HuH-7.5 (cell line): ENCODE data around the gene FAM53A.
"Not testable (repeated sequence)": the region's sequence is repeated elsewhere in the genome, so short reads cannot be mapped to it uniquely, and the experiment has no call there.

ENCODE experiments used
- DNase-seq: peaks from one replicate; pipeline ENCODE4 v3.0.0; 2011; ENCODE audit warnings: low spot score

The FAM53A gene

DNA sequence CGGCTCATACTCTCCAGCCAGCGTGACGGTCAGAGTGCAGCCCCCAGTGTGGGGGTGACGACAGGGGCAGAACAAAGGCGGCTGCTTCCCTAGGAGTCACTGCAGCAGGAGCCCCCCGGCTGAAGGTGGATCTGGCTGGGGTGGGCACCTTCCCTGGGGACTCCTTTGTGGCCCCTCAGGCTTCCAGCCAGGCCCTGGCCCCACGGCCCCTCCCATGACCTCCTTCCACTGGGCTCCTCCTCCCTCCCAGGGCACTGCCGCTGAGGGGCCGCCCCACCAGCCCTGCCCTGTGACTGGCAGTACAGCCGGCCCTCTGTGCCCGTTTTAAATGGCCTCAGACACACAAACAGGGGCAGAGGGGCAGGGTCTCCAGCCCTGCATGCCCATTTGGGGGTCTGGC, 61.9 kb downstream of the FAM53A start:
- no peak for DNase-seq

DNA sequence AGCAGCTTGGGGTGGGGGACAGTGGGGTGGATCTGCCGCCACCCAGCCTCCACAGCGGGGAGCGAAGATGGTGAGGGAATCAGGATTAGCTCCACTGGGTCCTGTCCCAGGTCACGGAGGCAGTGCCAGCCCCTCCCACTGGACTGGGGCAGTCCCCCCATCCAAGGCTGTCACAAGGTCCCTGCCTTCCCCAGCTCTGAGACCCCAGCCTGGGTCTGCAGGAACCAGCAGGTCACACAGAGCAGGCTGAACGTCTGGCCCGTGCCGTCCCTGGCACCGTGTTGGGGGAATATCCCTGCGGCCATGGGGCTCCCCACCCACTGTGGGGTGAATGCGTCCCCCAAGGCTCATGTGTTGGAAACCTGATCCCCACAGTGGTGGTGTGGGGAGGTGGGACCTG, 62.6 kb downstream of the FAM53A start:
- no peak for DNase-seq

DNA sequence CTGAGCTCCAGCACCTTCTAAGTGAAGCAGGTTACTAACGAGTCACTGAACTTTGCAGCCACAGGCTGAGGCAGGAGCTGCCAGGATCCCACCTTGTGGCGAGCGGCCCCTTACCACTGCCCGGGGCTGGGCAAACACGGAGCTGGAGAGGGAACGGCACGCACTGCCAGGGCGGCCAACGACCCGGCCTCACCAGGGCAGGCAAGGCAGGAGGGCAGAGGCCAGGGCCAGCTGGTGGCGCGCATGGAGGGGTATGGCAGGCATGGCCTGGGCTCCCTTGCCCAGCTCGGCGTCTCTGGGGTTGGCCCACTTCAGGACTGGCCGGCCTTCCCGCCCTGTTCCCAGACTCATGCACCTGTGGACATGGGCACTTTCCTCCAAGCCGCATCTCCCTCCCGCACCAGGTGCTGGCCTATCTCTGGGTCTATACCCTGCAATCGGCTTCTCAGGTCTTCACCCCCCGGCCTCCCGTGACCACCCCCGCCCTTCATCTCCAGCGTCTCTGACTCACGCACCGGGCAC, 64.9 kb downstream of the FAM53A start:
- DNase-seq, result no peak

DNA sequence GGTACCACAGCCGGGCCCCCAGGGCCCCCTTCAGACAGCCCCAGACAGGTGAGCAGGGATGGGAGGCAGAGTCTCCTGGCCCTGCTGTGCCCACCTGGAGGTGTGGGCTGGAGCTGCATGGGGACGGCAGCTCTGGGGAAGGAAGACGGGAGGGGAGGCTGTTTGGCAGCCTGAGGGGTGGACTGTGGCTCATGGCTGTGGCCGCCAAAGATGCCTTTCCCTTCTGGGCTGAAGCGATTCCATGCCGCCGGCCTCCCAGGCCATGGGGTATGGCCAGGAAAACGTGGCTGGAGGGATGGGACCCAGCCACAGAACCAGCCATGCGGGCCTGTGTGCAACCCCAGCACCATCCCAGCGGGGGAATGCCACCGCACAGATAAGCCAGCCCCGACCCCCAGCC, 65.7 kb downstream of the FAM53A start:
- DNase-seq, result no peak

DNA sequence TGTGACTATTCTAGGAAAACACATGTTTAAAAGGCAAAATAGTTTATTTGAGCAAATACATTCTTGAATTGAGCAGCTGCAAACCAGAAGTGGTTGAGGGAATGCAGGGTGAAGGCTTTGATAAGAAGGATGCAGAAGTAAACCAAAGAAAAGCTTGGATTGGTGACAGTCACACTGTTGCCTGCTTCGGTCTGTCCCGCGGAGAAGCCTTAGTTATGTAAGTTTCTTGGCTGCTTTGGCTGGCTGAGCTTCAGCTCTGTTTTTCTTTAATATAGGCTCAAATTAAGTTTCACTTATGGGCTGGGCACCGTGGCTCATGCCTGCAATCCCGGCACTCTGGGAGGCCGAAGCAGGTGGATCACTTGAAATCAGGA, 67.6 kb downstream of the FAM53A start:
- DNase-seq, result no peak

DNA sequence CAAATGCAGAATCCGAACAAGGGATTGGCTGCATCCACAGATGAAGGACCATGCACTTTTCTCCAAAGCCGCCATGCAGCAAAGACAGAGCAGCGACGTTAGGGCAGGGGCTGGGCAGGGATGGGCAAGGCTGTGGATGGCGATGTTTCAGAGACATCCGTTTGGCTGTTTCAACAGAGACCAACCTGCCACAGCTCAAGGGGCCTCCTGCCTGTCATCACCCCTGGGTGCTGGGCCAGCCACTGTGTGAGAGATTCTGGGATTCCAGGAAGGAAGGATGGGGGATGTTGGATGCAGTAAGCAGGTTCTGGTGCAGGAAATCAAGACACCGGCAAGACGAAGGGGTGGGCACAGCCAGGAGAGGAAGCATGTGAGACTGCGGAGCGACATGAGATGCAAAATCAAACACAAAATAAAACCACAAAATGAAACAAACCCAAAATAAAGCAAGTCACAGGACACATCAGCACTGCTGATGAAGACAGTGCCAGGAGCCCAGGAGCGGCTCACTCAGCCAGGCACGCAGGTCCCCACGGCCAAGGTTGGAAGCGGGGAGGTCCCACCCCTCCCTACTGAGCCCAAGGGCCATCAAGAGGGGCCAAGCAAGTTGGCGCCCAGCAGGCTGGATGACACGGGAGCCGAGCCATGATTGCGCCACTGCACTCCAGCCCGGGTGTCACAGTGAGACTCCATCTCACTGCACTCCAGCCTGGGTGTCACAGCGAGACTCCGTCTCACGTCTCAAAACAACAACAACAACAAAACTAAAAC, 68.1 kb downstream of the FAM53A start:
- DNase-seq, result no peak

DNA sequence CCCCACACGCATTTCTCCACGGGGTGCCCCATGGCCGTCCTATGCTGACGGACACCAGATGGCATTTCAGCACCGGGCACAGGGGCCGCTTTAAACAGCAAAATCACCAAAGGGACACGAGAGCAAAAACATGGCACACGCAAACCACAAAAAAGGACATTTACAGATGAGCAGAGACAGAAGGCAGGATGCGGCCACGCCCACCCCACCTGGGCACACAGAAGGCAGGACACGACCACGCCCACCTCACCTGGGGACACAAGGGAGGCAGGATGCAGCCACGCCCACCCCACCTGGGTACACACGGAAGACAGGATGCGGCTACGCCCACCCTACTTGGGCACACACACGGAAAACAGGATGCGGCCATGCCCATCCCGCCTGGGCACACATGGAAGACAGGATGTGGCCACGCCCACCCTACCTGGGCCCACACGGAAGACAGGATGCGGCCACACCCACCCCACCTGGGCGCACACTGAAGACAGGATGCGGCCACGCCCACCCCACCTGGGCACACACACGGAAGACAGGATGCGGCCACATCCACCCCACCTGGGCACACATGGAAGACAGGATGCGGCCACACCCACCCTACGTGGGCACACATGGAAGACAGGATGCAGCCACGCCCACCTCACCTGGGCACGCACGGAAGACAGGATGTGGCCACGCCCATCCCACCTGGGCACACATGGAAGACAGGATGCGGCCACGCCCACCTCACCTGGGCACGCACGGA, 69.1 kb downstream of the FAM53A start:
- no peak for DNase-seq

DNA sequence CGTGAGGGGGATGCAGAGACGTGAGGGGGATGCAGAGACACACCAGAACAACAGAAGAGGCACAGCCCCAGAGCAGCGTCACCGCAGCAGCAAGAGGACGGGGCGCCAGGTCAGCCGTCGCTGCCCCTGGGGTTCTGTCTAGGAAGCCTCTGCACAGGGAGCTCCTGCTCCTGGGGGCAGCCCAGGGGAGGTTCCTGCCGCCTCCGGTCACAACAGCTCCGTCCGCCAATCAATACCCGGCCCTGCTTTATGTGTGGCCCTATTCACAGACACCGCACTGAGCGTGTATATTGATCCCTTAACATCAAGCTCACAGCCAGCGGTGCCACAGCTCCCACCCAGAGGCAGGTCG, 69.6 kb downstream of the FAM53A start:
- no peak for DNase-seq

DNA sequence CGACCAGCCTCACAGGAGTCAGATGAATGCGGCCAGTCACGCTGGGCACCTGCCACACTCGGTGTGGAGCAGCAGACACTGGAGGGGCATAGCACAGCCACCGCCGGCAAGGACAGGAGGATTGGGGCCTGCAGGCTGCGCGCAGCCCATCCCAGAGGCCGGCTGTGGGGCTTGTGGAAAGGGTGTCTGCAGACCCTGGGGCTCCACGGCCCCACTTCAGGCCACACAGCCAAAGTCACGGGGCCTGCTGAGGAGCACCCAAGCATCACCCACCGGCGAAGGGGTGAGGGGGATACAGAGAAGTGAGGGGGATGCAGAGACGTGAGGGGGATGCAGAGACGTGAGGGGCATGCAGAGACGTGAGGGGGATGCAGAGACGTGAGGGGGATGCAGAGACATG, 70.1 kb downstream of the FAM53A start:
- no peak for DNase-seq

DNA sequence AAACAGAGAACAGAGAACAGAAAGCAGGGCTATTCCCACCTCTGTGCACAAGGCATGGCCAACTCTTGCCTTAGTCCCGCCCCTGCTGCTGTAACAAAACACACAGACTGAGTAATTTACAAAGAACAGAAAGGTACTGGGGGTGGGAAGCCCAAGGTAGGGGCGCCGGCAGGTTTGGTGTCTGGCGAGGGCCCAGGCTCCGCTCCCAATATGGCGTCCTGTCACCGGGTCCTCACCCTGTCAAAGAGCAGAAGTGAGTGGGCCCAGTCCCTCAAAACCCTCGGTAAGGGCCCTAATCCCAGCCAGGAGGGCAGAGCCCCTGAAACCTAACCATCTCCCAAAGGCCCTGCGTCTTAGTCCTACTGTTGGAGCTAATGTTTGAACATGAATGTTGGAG, 71.0 kb downstream of the FAM53A start:
- no peak for DNase-seq

DNA sequence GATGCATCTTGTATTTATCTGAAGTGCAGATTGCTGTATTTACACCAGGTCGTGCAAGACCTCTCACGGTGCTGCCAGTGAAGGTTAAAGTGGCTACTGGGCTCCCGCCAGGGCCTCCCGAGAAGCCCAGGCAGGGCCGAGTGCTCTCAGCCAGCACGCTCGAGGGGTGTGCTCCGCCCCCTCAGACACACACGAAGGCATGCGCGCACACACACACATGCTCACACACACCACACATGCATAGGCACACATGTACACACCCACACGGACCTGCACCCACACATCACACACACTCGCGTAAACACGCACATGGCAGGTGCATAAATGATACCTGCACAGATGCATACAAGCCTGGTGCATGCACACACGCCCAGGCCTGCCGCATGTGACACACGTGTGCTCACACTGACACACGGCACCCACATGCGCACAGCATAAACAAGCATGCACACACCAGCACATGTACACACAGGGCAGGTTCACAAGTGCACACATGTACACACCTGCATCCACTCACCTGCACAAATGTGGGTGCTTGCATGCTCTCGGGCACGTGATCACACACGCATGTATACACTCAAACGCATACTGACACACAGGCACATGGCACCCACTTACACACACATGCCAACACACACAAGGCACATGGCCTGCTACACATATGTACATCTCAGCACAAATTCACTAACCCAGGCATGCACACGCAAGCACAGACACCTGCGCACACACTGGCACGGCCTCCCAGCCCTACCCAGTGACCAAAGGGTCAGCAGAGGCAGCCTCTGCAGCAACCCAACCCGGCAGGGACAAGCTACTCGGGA, 71.6 kb downstream of the FAM53A start:
- DNase-seq, result no peak

DNA sequence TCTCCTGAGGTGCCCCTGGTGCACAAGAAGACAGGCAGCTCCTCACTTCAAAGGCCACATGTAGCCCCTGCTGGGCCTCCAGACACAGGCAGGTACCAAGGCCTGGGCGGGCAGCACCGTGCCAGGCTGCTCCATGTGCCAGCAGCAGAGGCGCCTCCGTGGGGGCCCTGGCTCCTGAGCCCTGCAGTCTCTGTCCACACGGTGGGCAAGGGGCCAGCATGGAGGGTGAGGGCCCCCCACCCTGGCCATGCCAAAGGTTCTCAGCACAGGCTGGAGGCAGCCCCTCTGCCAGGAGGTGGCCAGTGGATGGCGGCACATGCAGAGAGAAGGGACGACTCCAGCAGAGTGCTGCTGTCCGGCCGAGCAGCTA, 72.6 kb downstream of the FAM53A start:
- no peak for DNase-seq

DNA sequence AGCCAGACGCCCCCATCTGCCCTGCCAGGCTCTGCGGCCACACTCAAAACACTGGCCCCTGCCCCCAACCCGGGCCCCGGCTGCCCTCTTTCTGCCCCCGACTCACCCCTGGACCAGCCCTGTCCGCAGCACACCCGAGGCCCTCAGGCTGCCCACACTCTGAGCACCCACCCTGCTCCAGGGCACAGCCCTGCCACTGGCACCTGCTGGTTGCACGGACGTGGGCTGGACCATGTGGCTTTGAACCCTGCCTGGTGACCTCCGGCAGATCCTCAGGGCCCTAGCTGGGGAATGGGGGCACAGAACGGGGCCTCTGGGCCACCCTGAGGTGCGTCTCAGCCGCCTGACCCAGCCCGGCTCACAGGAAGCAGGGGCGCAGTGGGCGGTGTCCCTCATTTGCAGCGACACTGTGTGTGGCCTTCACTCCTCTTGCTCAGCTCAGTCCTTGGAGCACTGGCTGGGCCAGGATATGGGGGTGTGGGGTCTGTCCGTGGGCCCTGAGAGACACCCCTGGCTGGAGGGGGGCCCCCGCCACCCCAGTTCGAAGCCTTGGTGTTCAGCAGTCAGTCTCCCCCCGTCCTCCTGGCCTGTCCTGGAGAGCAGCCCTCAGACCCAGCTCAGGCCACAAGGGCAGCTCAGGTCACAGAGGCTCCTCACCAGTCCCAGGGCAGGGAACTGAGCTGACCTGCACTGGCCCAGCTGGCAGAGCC, 73.2 kb downstream of the FAM53A start:
- DNase-seq, result no peak

DNA sequence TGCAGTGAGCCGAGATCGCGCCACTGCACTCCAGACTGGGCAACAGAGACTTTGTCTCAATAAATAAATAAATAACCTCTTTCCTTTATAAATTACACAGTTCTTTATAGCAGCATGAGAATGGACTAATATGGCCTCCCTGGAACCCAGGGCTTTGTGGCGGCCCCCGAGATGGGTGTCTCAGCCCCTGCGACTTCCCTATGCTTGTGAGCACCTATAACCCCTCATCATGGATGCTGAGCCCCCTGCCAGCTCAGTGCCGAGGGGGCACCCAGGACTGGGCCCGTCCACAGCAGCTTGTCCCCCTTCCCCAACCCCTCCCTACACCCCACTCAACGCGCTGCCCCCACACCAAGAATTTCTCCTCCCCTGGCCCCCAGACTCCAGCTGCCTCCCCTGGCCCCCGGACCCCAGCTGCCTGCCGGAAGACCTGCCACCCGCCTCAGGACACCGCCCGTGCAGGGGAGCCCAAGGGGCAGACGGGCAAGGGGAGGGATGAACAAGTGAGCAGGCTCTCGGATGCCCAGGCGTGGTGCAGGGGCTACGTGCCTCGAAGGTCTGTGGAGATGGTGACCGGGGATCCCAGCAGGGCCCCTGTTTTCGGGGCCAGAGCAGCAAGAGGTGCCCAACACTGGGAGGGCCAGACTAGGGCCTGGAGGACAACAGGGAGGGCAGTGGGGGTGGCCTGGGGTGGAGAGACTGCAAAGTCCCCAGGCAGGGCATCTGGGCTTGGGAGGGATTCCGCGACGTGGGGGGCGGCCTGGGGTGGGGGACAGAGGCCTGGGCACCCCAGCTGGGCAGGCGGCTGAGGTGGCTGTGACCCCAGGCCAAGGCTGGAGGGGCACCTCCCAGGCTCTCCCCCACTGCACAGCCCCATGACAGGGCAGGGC, 74.0 kb downstream of the FAM53A start:
- DNase-seq, result no peak

DNA sequence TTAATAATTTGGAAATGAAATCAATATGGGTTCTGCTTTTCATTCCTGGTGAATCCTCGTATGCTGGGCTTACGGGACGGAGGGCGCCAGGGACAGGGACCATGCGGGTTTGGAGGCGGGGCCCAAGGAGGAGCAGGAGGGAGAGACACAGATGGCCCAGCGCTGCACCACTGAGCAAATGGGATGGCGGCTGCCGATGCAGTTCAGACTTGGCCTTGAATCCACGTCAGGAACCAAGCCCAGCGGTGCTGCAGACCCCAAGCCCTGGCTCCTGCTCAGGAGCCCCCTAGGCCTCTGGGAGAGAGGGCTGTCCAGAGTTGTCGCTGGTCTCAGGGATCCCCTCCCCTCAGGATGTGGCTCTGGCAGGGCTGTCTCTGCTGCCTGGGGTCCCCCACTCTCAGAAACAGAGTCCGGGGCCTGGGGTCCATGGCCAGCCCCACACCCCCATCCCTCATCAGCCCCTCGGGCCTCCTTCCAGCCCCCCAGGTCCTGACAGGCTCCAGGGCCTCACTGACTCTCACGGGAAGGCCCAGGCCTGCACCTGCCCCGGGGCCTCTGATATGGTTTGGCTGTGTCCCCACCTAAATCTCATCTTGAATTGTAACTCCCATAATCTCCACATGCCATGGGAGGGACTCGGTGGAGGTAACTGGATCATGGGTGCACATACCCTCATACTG, 75.2 kb downstream of the FAM53A start:
- no peak for DNase-seq

DNA sequence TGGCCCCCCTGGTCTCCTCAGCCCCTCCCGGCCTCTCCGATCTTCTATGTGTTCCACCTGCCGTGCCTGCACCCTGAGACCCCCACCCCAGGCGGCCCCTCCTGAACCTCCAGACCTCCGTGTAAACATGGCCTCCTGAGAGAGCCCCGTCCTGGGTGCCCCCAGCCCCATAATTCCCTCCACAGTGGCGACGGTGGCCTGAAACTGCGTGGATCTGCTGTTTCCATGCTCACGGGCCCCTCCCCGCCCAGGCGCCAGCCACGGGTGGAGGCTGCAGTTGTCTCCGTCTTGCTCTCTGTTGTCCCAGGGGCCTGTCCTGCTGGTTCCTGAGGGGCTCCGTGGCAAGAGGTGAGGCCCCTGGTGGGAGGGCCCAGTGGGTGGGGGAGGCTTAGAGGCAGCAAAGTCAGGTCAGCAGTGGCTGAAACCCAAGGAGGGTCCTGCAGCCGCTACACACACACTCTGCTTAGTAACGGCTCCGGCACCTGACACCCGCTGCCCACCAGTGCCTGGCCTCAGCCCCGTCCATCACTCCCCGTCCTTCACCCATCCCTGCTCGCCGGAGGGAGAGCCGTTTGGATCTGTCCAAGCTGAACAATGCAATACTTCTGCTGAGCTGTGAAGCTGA, 75.8 kb downstream of the FAM53A start:
- no peak for DNase-seq

DNA sequence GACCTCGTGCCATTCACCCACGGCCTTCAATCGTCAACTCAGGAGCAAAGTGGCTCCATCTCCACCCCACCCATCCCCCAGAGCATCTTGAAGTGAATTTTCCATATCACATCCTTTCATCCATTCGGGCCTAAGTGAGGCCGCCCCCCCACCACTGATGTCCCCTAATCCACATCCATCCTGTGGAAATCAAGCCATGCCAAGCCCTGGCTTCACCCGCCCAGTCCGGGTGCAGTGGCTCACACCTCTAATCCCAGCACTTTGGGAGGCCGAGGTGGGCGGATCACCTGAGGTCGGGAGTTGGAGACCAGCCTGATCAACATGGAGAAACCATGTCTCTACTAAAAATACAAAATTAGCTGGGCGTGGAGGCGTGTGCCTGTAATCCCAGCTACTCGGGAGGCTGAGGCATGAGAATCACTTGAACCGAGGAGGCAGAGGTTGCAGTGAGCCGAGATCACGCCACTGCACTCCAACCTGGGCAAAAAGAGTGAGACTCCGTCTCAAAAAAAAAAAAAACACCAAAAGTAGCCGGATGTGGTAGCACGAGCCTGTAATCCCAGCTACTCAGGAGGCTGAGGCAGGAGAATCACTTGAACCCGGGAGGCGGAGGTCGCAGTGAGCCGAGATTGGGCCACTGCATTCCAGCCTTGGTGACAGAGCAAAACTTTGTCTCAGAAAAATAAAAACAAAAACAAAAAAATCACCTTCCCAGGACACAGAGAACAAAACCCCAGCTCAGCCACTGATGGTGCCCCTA, 76.5 kb downstream of the FAM53A start:
- not testable (repeated sequence) for DNase-seq

DNA sequence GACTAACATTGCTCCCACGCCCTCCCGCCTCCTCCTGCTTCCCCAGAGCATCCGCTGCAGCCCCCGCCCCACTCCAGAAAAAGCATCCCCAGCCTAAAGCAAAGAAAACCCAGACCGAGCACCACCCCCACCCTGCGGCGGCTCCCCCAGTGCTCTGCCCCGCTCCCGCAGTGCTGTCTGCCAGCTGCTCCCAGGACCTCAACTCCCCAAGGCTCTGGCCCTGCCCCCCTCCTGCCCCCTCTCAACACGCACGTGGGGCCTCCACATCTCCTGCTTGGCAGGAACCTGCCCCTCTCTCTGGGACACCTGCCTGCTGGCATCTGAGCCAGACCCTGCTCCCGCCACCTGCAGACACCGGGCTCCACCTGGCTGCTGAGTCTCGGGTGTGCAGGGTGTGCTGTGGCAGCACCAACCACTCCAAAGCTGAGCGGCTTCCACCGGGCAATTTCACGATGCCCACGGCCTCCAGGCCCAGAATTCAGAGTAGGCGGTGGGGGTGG, 79.4 kb downstream of the FAM53A start:
- no peak for DNase-seq

DNA sequence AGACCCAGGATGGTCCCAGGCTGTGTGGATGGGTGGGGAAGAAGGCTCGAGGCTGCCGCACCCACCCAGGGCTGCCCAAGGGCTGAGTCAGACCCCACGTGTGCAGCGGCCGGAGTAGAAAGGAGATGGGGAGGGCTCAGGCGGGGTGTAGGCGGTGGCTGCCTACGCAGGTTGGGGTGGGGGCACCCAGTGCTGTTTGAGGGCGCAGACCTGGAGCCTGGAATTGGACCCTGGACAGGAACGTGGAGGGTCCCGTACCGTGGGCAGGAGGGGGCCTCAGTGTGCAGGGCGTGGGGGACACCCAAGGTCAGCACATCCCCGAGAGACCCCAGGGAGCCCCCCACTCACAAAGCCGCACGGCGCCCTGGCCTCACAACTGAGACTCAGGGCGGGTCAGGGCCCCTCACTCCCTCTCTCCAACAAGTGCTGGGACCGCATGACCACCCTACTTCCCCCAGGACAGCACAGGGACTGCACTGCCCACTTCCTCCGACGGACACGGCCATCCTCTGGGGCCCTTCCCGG, 79.9 kb downstream of the FAM53A start:
- no peak for DNase-seq
